K562 (cell line): Measurements from ENCODE around the gene PNISR. TPM values are rescaled to one million over a fixed set of nuclear protein-coding genes. Genes with fewer than 3 reads are reported as not detected.

Experiments used
- CHAMP1 ChIP-seq: fragments of 450-650 bp; IDR thresholded peaks from 2 replicates; pipeline ENCODE4 v1.6.1; 2016; ENCODE audit warnings: mild to moderate bottlenecking
- CHD7 ChIP-seq: fragments of 200-600 bp; sonication (generic); IDR thresholded peaks from one replicate; pipeline ENCODE4 v1.6.1; 2012; ENCODE audit warnings: mild to moderate bottlenecking, low read depth, low read length, inconsistent platforms
- FOXP1 ChIP-seq: sonication (generic); formaldehyde crosslinking; IDR thresholded peaks from 2 replicates; pipeline ENCODE4 v1.8.0; 2022; ENCODE audit warnings: mild to moderate bottlenecking, missing genetic modification reagents
- GATA2 ChIP-seq: sonication (generic); formaldehyde crosslinking; IDR thresholded peaks from 2 replicates; pipeline ENCODE4 v1.4.0; 2020; ENCODE audit warnings: mild to moderate bottlenecking, missing genetic modification reagents
- HINFP ChIP-seq: fragments of 450-650 bp; conservative IDR thresholded peaks from 2 replicates; pipeline ENCODE4 v1.6.1; 2016; ENCODE audit warnings: missing genetic modification characterization, low read depth, mild to moderate bottlenecking, control low read depth, missing compliant biosample characterization
- PCBP1 ChIP-seq: fragments of 200-400 bp; formaldehyde crosslinking; IDR thresholded peaks from 2 replicates; pipeline ENCODE4 v1.6.1; 2018; ENCODE audit warnings: mild to moderate bottlenecking, low read depth, low read length; ENCODE audit not compliant: poor library complexity, severe bottlenecking
- PHF21A ChIP-seq: fragments of 450-650 bp; IDR thresholded peaks from 2 replicates; pipeline ENCODE4 v1.6.1; 2017; ENCODE audit warnings: low read depth, borderline replicate concordance
- polyA plus RNA-seq, 8 experiments: library from polyadenylated mRNA; depleted of rRNA in 4 of 8; stranded (reverse) in 5 of 8; unstranded in 3 of 8; fragments of >200 nt; fragmentation: Nextera tagmentation in 2 of 8; fragmentation: Illumina TruSeq in 1 of 8; extraction: Ambion mirVana in 2 of 8; extraction: Trizol in 1 of 8; gene quantifications; 2 replicates each; pipeline versions ENCODE4 v1.2.1 to v1.2.3, GENCODE V29; 2011 to 2014; ENCODE audit warnings: inconsistent platforms in 1 of 8, missing spikeins in 1 of 8
- total RNA-seq, 7 experiments: library from RNA; depleted of rRNA in 6 of 7; stranded (reverse); fragments of >200 nt in 6 of 7; fragmentation: Illumina TruSeq in 2 of 7; extraction: Trizol in 2 of 7; gene quantifications; 2 replicates each; pipeline versions ENCODE4 v1.2.1 to v1.2.3, GENCODE V29; 2011 to 2021; ENCODE audit warnings: low replicate concordance in 1 of 7

The PNISR gene
- total and polyA plus RNA-seq, 9 of the 15 experiments (the other 6 are each of a cell fraction or from before 2014, with no cell fraction given) = 97.4 to 206 (median 131) TPM

- TF ChIP-seq CHD7 (no peak), FOXP1 (no peak), HINFP (no peak), PHF21A (no peak), PCBP1 (no peak), GATA2 (CRISPR knock-in tag) (no peak), CHAMP1 (no peak)
- TF ChIP-seq, all 486 proteins: peak for 0
Observed at GRCh38 chr6:99354983-99355382, 70.1 kb downstream of the PNISR start (continued).
